GM12801 (cell line): ENCODE measurements around the gene FSHR.

Experiments
- TF ChIP-seq, protein P1 (sequence below): IDR thresholded peaks from one replicate; pipeline ENCODE4 v1.5.1; 2011; ENCODE audit warnings: control low read depth; ENCODE audit not compliant: insufficient read length; ENCODE audit errors: extremely low read depth

Gene FSHR

DNA sequence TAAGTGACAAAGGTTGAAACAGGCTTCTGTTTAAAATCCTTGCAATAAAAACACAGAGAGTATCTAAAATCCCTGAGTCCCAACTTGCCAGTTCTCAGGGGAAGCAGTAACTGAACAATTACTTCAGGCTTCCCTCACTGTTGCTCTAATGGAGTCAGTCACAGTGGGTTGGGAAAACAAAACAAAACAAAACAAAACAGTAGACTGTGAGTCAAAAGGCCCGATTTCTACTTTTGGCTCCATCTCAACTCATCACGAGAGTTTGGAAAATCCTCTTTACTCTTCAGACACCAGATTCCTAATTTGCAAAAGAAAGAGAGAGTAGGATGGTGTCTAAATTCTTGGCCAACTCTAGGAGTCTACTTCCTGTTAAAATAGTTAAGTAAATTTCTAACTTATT, 1.1 kb downstream of the FSHR start:
- TF ChIP-seq, protein P1, sequence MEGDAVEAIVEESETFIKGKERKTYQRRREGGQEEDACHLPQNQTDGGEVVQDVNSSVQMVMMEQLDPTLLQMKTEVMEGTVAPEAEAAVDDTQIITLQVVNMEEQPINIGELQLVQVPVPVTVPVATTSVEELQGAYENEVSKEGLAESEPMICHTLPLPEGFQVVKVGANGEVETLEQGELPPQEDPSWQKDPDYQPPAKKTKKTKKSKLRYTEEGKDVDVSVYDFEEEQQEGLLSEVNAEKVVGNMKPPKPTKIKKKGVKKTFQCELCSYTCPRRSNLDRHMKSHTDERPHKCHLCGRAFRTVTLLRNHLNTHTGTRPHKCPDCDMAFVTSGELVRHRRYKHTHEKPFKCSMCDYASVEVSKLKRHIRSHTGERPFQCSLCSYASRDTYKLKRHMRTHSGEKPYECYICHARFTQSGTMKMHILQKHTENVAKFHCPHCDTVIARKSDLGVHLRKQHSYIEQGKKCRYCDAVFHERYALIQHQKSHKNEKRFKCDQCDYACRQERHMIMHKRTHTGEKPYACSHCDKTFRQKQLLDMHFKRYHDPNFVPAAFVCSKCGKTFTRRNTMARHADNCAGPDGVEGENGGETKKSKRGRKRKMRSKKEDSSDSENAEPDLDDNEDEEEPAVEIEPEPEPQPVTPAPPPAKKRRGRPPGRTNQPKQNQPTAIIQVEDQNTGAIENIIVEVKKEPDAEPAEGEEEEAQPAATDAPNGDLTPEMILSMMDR, result no peak

DNA sequence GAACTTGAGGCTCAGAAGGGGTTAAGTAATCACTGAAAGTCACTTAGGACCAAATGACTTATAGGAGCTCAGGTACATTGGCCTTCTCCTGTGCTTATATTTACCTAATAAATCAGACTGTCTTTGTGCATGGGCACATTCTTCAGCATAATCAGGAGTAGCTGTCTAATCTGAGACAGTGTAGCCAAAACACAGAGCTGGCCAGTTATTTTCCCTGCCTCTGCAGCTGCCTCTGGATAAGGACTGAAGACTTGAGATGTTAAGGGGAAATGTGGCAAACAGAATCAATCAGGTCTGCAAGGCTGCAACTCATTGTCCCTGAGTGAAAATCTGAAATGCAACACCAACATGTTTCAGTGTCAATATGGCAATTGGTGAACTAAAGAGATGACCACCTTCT, 1.5 kb downstream of the FSHR start:
- TF ChIP-seq, protein P1, result no peak

DNA sequence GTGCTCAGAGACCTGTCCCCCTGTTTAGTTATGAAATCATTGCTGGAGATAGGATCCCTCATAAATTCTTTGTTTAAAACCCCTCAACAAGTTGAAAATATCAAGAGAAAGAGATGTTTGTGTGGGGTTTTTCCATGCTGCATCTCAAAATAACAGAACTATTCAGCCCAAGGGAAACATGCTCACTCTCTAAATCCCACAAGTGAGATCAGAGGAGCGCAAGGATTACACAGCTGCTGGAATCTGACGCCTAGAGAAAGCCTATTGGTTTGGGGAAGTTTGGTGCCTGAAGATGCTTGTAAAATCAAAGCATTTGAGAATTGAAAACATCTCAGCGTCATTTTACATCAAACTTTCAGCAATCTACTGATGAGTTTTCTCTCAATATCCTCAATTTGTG, 7.9 kb downstream of the FSHR start:
- TF ChIP-seq, protein P1, result no peak

DNA sequence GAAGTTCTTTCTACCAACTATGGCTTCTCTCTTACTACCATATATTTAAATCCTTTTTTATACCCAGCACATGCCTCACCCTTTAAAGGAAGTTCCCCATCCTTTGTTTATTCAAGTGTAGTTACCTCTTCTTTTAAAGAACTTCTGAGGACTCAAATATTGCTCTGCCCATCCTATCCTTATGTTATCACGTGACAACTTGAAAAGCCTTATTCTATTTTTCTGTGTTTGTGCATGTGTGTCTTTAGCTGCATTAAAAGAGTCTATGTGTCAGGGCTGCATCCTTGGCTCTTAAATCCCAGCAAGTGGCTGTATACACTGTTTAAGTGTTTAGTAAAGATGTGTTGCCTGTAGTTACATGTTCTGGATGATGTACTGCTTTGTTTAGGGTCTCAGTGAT, 22.5 kb downstream of the FSHR start:
- TF ChIP-seq, protein P1, result no peak

DNA sequence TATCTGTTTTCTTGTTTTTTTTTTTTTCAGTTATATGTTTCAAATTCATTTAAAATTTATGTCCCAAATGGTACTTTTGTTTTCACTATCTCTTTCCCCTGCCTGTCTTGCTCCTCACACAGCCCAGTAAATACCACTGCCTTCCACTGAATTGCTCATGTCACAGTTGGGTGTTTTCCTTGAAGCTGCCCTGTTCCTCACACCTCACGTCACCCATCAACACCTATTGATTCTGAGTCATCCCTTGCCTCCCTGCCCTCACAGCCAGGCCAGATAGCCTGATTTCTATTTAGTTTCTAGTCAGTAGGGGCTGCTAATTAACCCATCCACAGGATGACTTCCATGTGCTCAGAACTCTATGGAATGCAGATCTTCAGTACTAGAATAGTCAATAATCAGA, 25.3 kb downstream of the FSHR start:
- TF ChIP-seq, protein P1, result no peak

DNA sequence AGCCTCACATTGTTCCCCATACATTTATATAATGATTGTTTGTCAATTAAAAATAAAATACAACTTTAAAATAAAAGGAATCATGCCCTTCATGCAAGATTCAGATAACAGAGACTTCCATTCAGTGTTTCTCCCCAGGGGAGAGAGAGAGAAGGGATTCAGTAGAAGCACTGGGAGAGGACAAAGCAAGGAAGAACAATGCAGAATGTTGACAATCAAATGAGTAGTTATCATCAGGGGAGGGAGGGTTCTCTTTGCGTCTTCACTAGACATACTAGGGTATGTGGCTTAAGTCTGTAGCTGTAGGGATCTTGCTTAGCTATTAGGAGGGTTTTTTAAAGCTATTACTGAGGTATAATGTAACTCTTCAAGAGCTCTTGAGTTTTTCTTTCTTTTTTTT, 30.7 kb downstream of the FSHR start:
- TF ChIP-seq, protein P1, result no peak

DNA sequence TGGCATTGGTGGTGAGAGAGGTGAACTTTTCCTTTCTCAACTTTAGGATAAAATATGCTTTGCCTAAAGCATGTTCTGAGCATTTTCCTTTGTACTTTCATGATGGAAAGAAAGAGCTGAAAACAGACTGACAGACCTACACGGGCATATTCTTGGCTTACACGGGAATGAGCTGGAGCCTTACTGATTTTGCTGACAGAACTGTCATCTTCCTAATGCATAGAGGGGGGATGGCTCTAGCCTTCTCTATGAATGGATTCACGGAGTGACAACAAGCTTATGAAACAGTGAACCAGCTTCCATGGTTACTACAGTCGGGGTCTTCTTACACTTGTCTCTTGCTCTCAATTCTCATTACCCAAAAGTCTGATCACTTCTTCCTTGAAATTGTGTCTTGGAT, 32.2 kb downstream of the FSHR start:
- TF ChIP-seq, protein P1, result no peak

DNA sequence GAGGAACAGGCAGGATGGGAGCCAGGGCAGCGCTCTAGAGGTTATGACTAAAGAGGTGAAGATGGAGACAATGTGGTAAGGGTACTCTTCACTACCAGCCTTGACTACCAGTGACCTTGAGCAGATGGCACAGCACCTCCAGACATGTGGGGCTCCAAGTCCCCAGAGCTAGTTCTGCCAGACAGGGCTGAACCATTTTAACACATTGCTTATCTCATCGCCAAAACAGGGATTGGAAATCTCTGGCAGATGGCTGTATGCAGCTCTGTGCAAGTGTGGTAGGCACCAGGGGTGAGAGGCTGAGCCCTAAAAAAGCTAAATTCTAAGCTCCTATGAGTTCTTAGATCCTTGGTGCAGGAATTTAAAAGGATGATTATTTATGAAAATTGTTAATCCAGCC, 41.3 kb downstream of the FSHR start:
- TF ChIP-seq, protein P1, result no peak
